DND-41 (cell line): ENCODE data around the gene FNDC11.

Source experiments
- ATAC-seq: fragments of 200-7000 bp; cut with Tn5 transposase; 3 replicates; pipeline ENCODE4 v1.9.1; 2021; ENCODE audit warnings: low read depth; ENCODE audit not compliant: insufficient read depth
- DNase-seq: peaks from one replicate; pipeline ENCODE4 v3.0.0-alpha.2; 2020
- H2AFZ ChIP-seq: 2 replicates; pipeline ENCODE4 v1.6.0; 2012; ENCODE audit warnings: low read depth, low read length
- H3K27ac ChIP-seq: 2 replicates; pipeline ENCODE4 v1.5.1; 2012; ENCODE audit warnings: low read length, inconsistent platforms
- H3K27me3 ChIP-seq: fragments of 200-600 bp; sonication (generic); 2 replicates; pipeline ENCODE4 v1.6.0; 2012; ENCODE audit warnings: low read length, mild to moderate bottlenecking, inconsistent platforms; ENCODE audit not compliant: insufficient read depth, poor library complexity
- H3K36me3 ChIP-seq: 2 replicates; pipeline ENCODE4 v1.5.1; 2012; ENCODE audit warnings: low read length, inconsistent platforms; ENCODE audit not compliant: insufficient read depth
- H3K4me1 ChIP-seq: 2 replicates; pipeline ENCODE4 v1.5.1; 2012; ENCODE audit warnings: mild to moderate bottlenecking, low read length; ENCODE audit not compliant: insufficient read depth
- H3K4me2 ChIP-seq: 2 replicates; pipeline ENCODE4 v1.6.0; 2012; ENCODE audit warnings: mild to moderate bottlenecking, moderate library complexity, low read length, inconsistent platforms; ENCODE audit not compliant: insufficient read depth
- H3K4me3 ChIP-seq, 2 experiments: fragments of 200-600 bp in 1 of 2; shearing (Covaris generic) in 1 of 2; 2 replicates each; pipeline ENCODE4 v1.5.1; 2012 to 2016; ENCODE audit warnings: inconsistent platforms in 2 of 2, low read length in 2 of 2, mild to moderate bottlenecking in 2 of 2, low read depth in 1 of 2, moderate library complexity in 1 of 2
- H3K79me2 ChIP-seq: 2 replicates; pipeline ENCODE4 v1.6.0; 2012; ENCODE audit warnings: low read length, inconsistent platforms; ENCODE audit not compliant: insufficient read depth
- H3K9ac ChIP-seq: 2 replicates; pipeline ENCODE4 v1.6.0; 2012; ENCODE audit warnings: low read depth, mild to moderate bottlenecking, inconsistent platforms, low read length, moderate library complexity
- H3K9me3 ChIP-seq: 2 replicates; pipeline ENCODE4 v1.5.1; 2012; ENCODE audit warnings: low read length, moderate library complexity, mild to moderate bottlenecking, inconsistent platforms; ENCODE audit not compliant: insufficient read depth, severe bottlenecking
- H4K20me1 ChIP-seq: 2 replicates; pipeline ENCODE4 v1.6.0; 2012; ENCODE audit warnings: low read length; ENCODE audit not compliant: insufficient read depth
- CTCF ChIP-seq: IDR thresholded peaks from 2 replicates; pipeline ENCODE4 v1.5.1; 2012; ENCODE audit warnings: borderline replicate concordance, low read length, moderate library complexity, mild to moderate bottlenecking; ENCODE audit not compliant: poor library complexity, severe bottlenecking; ENCODE audit errors: extremely low read depth
- EZH2 ChIP-seq: IDR thresholded peaks from 3 replicates; pipeline ENCODE4 v1.6.1; 2012; ENCODE audit warnings: borderline replicate concordance, low read depth, mild to moderate bottlenecking, moderate library complexity, low read length, inconsistent platforms; ENCODE audit not compliant: severe bottlenecking

FNDC11 gene

GRCh38 chr20:63574829-63575743, 21.1 kb downstream of the FNDC11 start:
- no peaks in the 10 kb centered on the region for H3K36me3 ChIP-seq
- no peak overlapping the region for H3K27ac ChIP-seq
- H3K4me2 ChIP-seq = peak overlapping the region; percentile 66; the same call in 1 of the 2 replicates
- ATAC-seq (0 out of 3 replicates have a peak, but pooled peaks have one; percentile 1), DNase-seq (no peak)
- H3K27me3 ChIP-seq = no peaks in the 10 kb centered on the region
- H3K79me2 ChIP-seq = no peaks in the 10 kb centered on the region; the same call in 1 of the 2 replicates
- H3K9me3 ChIP-seq = no peaks in the 10 kb centered on the region
- peaks cover 16% of the 10 kb centered on the region for H3K4me1 ChIP-seq
- H4K20me1 ChIP-seq = peaks cover 14% of the 10 kb centered on the region; the same call in 1 of the 2 replicates
- H2AFZ ChIP-seq = peak overlapping the region; percentile 71
- peak overlapping the region in 1 of 2 experiments; percentile 98; a peak in 1 of 4 replicates for H3K4me3 ChIP-seq
- no peak for TF ChIP-seq EZH2
- no peak for TF ChIP-seq CTCF
- peak overlapping the region; percentile 57; the same call in 1 of the 2 replicates for H3K9ac ChIP-seq

GRCh38 chr20:63576311-63576710, 22.4 kb downstream of the FNDC11 start:
- Histone ChIP-seq H3K9me3 (no peaks in the 10 kb centered on the region), H3K9ac (no peak overlapping the region), H3K4me2 (no peak overlapping the region), H2AFZ (no peak overlapping the region), H3K4me1 (peaks cover 16% of the 10 kb centered on the region), H3K27me3 (no peaks in the 10 kb centered on the region), H4K20me1 (peaks cover 9% of the 10 kb centered on the region; the same call in 1 of the 2 replicates), H3K4me3 (no peak overlapping the region), H3K79me2 (no peaks in the 10 kb centered on the region; the same call in 1 of the 2 replicates), H3K36me3 (no peaks in the 10 kb centered on the region), H3K27ac (no peak overlapping the region)
- DNase-seq = no peak
- no peak for ATAC-seq
- TF ChIP-seq EZH2 (no peak), CTCF (no peak)

GRCh38 chr20:63577317-63577894, 23.4 kb downstream of the FNDC11 start:
- no peak overlapping the region for H3K4me2 ChIP-seq
- H3K4me1 ChIP-seq = peaks cover 16% of the 10 kb centered on the region

More at GRCh38 chr20:63577317-63577894, 23.4 kb downstream of the FNDC11 start:
- Histone ChIP-seq H3K27me3 (no peaks in the 10 kb centered on the region), H4K20me1 (peaks cover 9% of the 10 kb centered on the region; the same call in 1 of the 2 replicates), H3K9ac (no peak overlapping the region), H3K4me3 (no peak overlapping the region), H3K36me3 (no peaks in the 10 kb centered on the region), H3K9me3 (no peaks in the 10 kb centered on the region), H3K79me2 (no peaks in the 10 kb centered on the region; the same call in 1 of the 2 replicates), H2AFZ (no peak overlapping the region), H3K27ac (no peak overlapping the region)
- no peak for DNase-seq
- no peak for TF ChIP-seq EZH2
- no peak for ATAC-seq
